H1 (cell line): Measurements from ENCODE around the gene ATAD3B. TPM values are rescaled to one million over a fixed set of nuclear protein-coding genes. Genes with fewer than 3 reads are reported as not detected.
A peak's percentile ranks its signal among the peaks of the same experiment; 100 is the strongest.

ENCODE experiments used
- CTCF ChIA-PET: fragments of 300-600 bp; sonication (Branson Sonifier 250); formaldehyde crosslinking; loops from one replicate; lab custom pipeline; 2021; ENCODE audit not compliant: partially characterized antibody; lab: Charles Lee
- POLR2A ChIA-PET: fragments of 300-600 bp; sonication (Branson Sonifier 250); formaldehyde crosslinking; loops from one replicate; lab custom pipeline; 2021; ENCODE audit warnings: inconsistent platforms; ENCODE audit not compliant: partially characterized antibody; lab: Charles Lee
- DNase-seq, 2 experiments: peaks; one replicate each; pipeline versions ENCODE4 v3.0.0 to v3.0.0-alpha.2; 2010 to 2022; ENCODE audit warnings: low spot score in 2 of 2, low read depth in 1 of 2, mixed read lengths in 1 of 2
- FAIRE-seq: peaks from 2 replicates; lab custom pipeline; 2011; peaks lifted over from hg19 to GRCh38; lab: Jason Lieb, UNC
- H2AFZ ChIP-seq: 2 replicates; pipeline ENCODE4 v1.8.1; 2012; ENCODE audit warnings: low read length, inconsistent platforms
- H2AK5ac ChIP-seq: 2 replicates; pipeline ENCODE4 v1.6.1; 2013; ENCODE audit warnings: low read depth, low read length
- H2BK120ac ChIP-seq: replicated peaks from 2 replicates; pipeline ENCODE3; 2013; ENCODE audit warnings: low read depth, low read length, inconsistent platforms
- H2BK12ac ChIP-seq: 2 replicates; pipeline ENCODE4 v1.6.1; 2013; ENCODE audit warnings: low read depth, low read length
- H2BK15ac ChIP-seq: 2 replicates; pipeline ENCODE4 v1.6.1; 2013; ENCODE audit warnings: low read length
- H2BK20ac ChIP-seq: 2 replicates; pipeline ENCODE4 v1.6.1; 2013; ENCODE audit warnings: low read length
- H2BK5ac ChIP-seq: 2 replicates; pipeline ENCODE4 v1.6.1; 2013; ENCODE audit warnings: low read depth, low read length
- H3K14ac ChIP-seq: 2 replicates; pipeline ENCODE4 v1.6.1; 2013; ENCODE audit warnings: inconsistent platforms; ENCODE audit not compliant: insufficient read length
- H3K18ac ChIP-seq: 2 replicates; pipeline ENCODE4 v1.6.1; 2013; ENCODE audit warnings: low read length; ENCODE audit errors: extremely low read depth
- H3K23ac ChIP-seq: 2 replicates; pipeline ENCODE4 v1.6.1; 2013; ENCODE audit warnings: inconsistent platforms; ENCODE audit not compliant: insufficient read length
- H3K23me2 ChIP-seq: 2 replicates; pipeline ENCODE4 v1.6.1; 2013; ENCODE audit warnings: low read depth, low read length
- H3K27ac ChIP-seq: 2 replicates; pipeline ENCODE4 v1.6.1; 2011; ENCODE audit warnings: low read depth, low read length, inconsistent platforms
- H3K27me3 ChIP-seq, 4 experiments: replicated peaks in 1 of 4; 1 replicate in 1 of 4; 2 replicates in 3 of 4; pipeline versions ENCODE4 v1.6.1 to v1.8.1; 2011 to 2013; ENCODE audit warnings: low read length in 3 of 4, mild to moderate bottlenecking in 3 of 4, inconsistent platforms in 2 of 4, mixed read lengths in 2 of 4, moderate library complexity in 1 of 4; ENCODE audit not compliant: control insufficient read depth in 3 of 4, insufficient read depth in 3 of 4; ENCODE audit errors: extremely low read depth in 1 of 4
- H3K36me3 ChIP-seq, 4 experiments: 2 replicates each; pipeline versions ENCODE4 v1.6.1 to v1.8.1; 2011 to 2013; ENCODE audit warnings: mild to moderate bottlenecking in 4 of 4, low read length in 3 of 4, moderate library complexity in 2 of 4, control low read depth in 1 of 4, inconsistent platforms in 1 of 4; ENCODE audit not compliant: insufficient read depth in 4 of 4, control insufficient read depth in 2 of 4
- H3K4ac ChIP-seq: replicated peaks from 2 replicates; pipeline ENCODE3; 2013; ENCODE audit warnings: low read length, low read depth, mixed read lengths, inconsistent platforms; ENCODE audit not compliant: insufficient read length
- H3K4me1 ChIP-seq, 4 experiments: replicated peaks in 1 of 4; 1 replicate in 1 of 4; 2 replicates in 3 of 4; pipeline versions ENCODE4 v1.6.1 to v1.8.1; 2011 to 2013; ENCODE audit warnings: low read length in 3 of 4, inconsistent platforms in 2 of 4, mixed read lengths in 1 of 4; ENCODE audit not compliant: insufficient read depth in 4 of 4, control insufficient read depth in 3 of 4
- H3K4me2 ChIP-seq, 2 experiments: 2 replicates each; pipeline versions ENCODE4 v1.6.1 to v1.8.1; 2011 to 2013; ENCODE audit warnings: low read depth in 2 of 2, low read length in 2 of 2, control low read depth in 1 of 2, inconsistent platforms in 1 of 2, mild to moderate bottlenecking in 1 of 2; ENCODE audit not compliant: insufficient read depth in 1 of 2
- H3K4me3 ChIP-seq, 4 experiments: fragments of 200-600, 300-600 bp in 1 of 4; sonication (generic), shearing (Covaris generic), sonication (Bioruptor Twin) in 1 of 4; 2 replicates each; pipeline versions ENCODE4 v1.5.1 to v1.8.1; 2011 to 2016; ENCODE audit warnings: low read length in 4 of 4, low read depth in 3 of 4, control low read depth in 2 of 4, inconsistent platforms in 2 of 4, mild to moderate bottlenecking in 2 of 4, mixed read lengths in 1 of 4, moderate library complexity in 1 of 4; ENCODE audit not compliant: insufficient read depth in 2 of 4; ENCODE audit errors: extremely low read depth in 1 of 4
- H3K56ac ChIP-seq: replicated peaks from 2 replicates; pipeline ENCODE3; 2013; ENCODE audit warnings: low read depth, mild to moderate bottlenecking, mixed read lengths, low read length, inconsistent platforms; ENCODE audit not compliant: insufficient read length
- H3K79me1 ChIP-seq: 2 replicates; pipeline ENCODE4 v1.6.1; 2013; ENCODE audit warnings: low read depth, low read length, control low read depth
- H3K79me2 ChIP-seq, 2 experiments: 2 replicates each; pipeline versions ENCODE4 v1.6.1 to v1.8.1; 2012 to 2013; ENCODE audit warnings: low read length in 2 of 2, mild to moderate bottlenecking in 2 of 2, inconsistent platforms in 1 of 2; ENCODE audit not compliant: insufficient read depth in 2 of 2, control insufficient read depth in 1 of 2
- H3K9ac ChIP-seq, 4 experiments: replicated peaks in 1 of 4; 1 replicate in 1 of 4; 2 replicates in 3 of 4; pipeline versions ENCODE4 v1.6.1 to v1.8.1; 2011 to 2013; ENCODE audit warnings: low read depth in 3 of 4, low read length in 3 of 4, control low read depth in 2 of 4, mild to moderate bottlenecking in 2 of 4, moderate library complexity in 2 of 4, inconsistent platforms in 1 of 4; ENCODE audit errors: extremely low read depth in 1 of 4
- H3K9me3 ChIP-seq, 2 experiments: 2 replicates each; pipeline versions ENCODE4 v1.6.1 to v1.8.1; 2012 to 2013; ENCODE audit warnings: mild to moderate bottlenecking in 2 of 2, moderate library complexity in 2 of 2, control low read depth in 1 of 2, inconsistent platforms in 1 of 2, low read depth in 1 of 2, low read length in 1 of 2, mixed read lengths in 1 of 2; ENCODE audit not compliant: insufficient read depth in 2 of 2
- H4K20me1 ChIP-seq, 2 experiments: replicated peaks in 1 of 2; 2 replicates each; pipeline versions ENCODE3 to v1.8.1; 2011 to 2013; ENCODE audit warnings: inconsistent platforms in 2 of 2, low read length in 2 of 2, mild to moderate bottlenecking in 1 of 2; ENCODE audit not compliant: insufficient read depth in 2 of 2, control insufficient read depth in 1 of 2
- H4K5ac ChIP-seq: 2 replicates; pipeline ENCODE4 v1.6.1; 2013; ENCODE audit warnings: low read length, low read depth, mixed read lengths, inconsistent platforms; ENCODE audit not compliant: insufficient read length
- H4K8ac ChIP-seq: 2 replicates; pipeline ENCODE4 v1.8.0; 2013; ENCODE audit warnings: mild to moderate bottlenecking, moderate library complexity, low read length, inconsistent platforms; ENCODE audit not compliant: insufficient read depth; ENCODE audit errors: extremely low read depth
- H4K91ac ChIP-seq: replicated peaks from 2 replicates; pipeline ENCODE3; 2013; ENCODE audit warnings: low read length, mixed read lengths, inconsistent platforms; ENCODE audit not compliant: insufficient read length
- EGR1 ChIP-seq: IDR thresholded peaks from 2 replicates; pipeline ENCODE4 v1.6.1; 2011; ENCODE audit warnings: low read depth, low read length, borderline replicate concordance
- HDAC2 ChIP-seq, 2 experiments: fragments of 300-600 bp in 1 of 2; sonication (generic) in 1 of 2; IDR thresholded peaks; 2 replicates each; pipeline ENCODE4 v1.6.1; 2011 to 2012; ENCODE audit warnings: low read depth in 2 of 2, low read length in 2 of 2, mild to moderate bottlenecking in 2 of 2, moderate library complexity in 2 of 2, borderline replicate concordance in 1 of 2, inconsistent platforms in 1 of 2
- KDM5A ChIP-seq: fragments of 200-600 bp; IDR thresholded peaks from 2 replicates; pipeline ENCODE4 v1.7.1; 2012; ENCODE audit warnings: mild to moderate bottlenecking, low read length, inconsistent platforms, mixed read lengths
- SIRT6 ChIP-seq: IDR thresholded peaks from one replicate; pipeline ENCODE4 v1.7.1; 2012; ENCODE audit warnings: low read length, inconsistent platforms
- SUZ12 ChIP-seq: fragments of 200-600 bp; sonication (generic); IDR thresholded peaks from 2 replicates; pipeline ENCODE4 v1.6.1; 2012; ENCODE audit warnings: mild to moderate bottlenecking, inconsistent platforms, low read length, moderate library complexity, mixed read lengths
- TBP ChIP-seq: IDR thresholded peaks from 2 replicates; pipeline ENCODE4 v1.6.1; 2011; ENCODE audit warnings: low read depth, low read length, improper control_type of control experiment
- YY1 ChIP-seq: IDR thresholded peaks from 2 replicates; pipeline ENCODE4 v1.6.1; 2011; ENCODE audit warnings: low read depth, mild to moderate bottlenecking, low read length
- WGBS, 2 experiments: shearing (Covaris generic) in 1 of 2; methylation state at CpG; one replicate each; pipeline versions ENCODE4 v1.1.6 to v1.1.7; 2013 to 2015; ENCODE audit warnings: low lambda C conversion rate in 2 of 2, mixed read lengths in 2 of 2, inconsistent platforms in 1 of 2, low coverage in 1 of 2, missing lambda C conversion rate in 1 of 2; ENCODE audit not compliant: insufficient replicate concordance in 2 of 2, insufficient coverage in 1 of 2, insufficient read length in 1 of 2; ENCODE audit errors: extremely low coverage in 1 of 2, missing lambda C conversion rate in 1 of 2; 5-methylcytosine and 5-hydroxymethylcytosine counted together
- polyA plus RNA-seq, 7 experiments: library from polyadenylated mRNA; depleted of rRNA in 3 of 7; stranded (reverse) in 5 of 7; unstranded in 2 of 7; fragments of >200 nt in 5 of 7; fragments of 200-250 nt in 2 of 7; gene quantifications; 1 replicate in 5 of 7; 2 replicates in 1 of 7; 4 replicates in 1 of 7; pipeline versions ENCODE4 v1.2.1 to v1.2.3, GENCODE V29; 2011 to 2013; ENCODE audit warnings: missing spikeins in 2 of 7, mixed read lengths in 2 of 7
- total RNA-seq: library from RNA; stranded (reverse); fragmentation: NEBNext Ultra II Directional; extraction: Animal tissue kit (Norgen Biotek cat#: 25700); gene quantifications from 2 replicates; pipeline ENCODE4 v1.2.1, GENCODE V29; 2021

The ATAD3B gene
- total and polyA plus RNA-seq, 2 of the 8 experiments (the other 6 are each of a cell fraction or from before 2014, with no cell fraction given): 31.3 to 63.0 TPM

DNA sequence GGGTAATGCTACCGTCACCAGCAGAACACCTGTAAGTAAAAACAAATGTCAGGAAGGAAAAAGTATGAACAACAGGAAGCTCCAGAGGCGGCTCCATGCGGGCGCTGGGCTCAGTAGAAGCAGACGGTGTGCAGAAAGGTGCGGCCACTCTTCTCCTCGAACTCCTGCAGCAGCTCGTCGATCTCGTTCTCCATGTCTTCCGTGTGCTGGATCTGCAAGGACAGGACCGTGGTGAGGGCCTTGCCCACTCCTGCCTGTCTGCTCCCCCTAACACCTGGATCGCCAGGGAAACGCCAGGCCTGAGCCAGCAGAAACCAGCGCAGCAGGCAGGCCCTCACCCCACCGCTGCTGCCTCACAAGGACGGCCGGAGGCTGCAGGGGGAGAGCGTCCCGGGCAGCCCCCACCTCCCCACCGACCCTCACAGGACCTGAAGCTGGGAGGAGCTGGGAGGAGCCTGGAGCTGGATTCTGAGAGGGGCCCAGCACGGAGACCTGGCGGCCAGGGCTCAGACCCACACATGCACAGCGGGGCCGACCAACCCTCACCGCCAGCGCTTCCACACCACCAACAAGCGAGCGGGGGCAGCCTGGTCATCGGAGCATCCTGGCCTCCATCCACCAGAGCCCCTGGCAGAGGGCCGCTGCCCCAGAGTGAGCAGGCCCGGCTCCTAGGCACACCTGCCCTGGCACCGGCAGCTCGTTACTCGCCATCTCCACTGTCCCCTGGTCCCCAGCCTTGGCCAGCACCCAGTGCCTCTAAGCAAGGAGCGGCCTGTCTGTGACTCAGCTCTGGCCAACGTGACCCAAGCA is 70.6 kb downstream of the ATAD3B start:
- no peaks in the 10 kb centered on the region for H3K9me3 ChIP-seq
- peaks cover 0 to 5% of the 10 kb centered on the region in 2 experiments; a peak in 1 of 4 replicates for H3K79me2 ChIP-seq
- 89% methylated on average over 33 of the region's 37 CpGs; no CpG with 5 or more reads in 1 of the 2 experiments for WGBS, 2 experiments
- no peak overlapping the region for H3K56ac ChIP-seq
- H3K36me3 ChIP-seq: peaks cover 2 to 23% (median 12%) of the 10 kb centered on the region in 4 experiments; a peak in 5 of 8 replicates
- TF ChIP-seq SIRT6: no peak
- no peak for TF ChIP-seq KDM5A
- no peak for TF ChIP-seq TBP
- no peak for TF ChIP-seq HDAC2 (IDR thresholded peaks at IDR 0.05; ENCODE audit: borderline replicate concordance in 1 of 2, low read depth in 2 of 2, low read length in 2 of 2)
- TF ChIP-seq SUZ12: no peak
- TF ChIP-seq EGR1: no peak
- no peak for TF ChIP-seq YY1
- no peak overlapping the region for H3K4ac ChIP-seq
- ChIA-PET CTCF (interaction anchor here (1.0 to 2.1 kb wide), 3 partner anchors 9 to 255 kb away, joined by 3 to 8 read pairs (median 3); no protein-coding TSS in a partner anchor), POLR2A (interaction anchor here (1.0 to 23.0 kb wide), 3 partner anchors 8 to 135 kb away, joined by 3 to 367 read pairs (median 5); partner anchors contain the start of gene MRPL20)
- H4K8ac ChIP-seq: peak overlapping the region; percentile 2; the same call in 1 of the 2 replicates
- no peak overlapping the region for H2BK5ac ChIP-seq
- no peak overlapping the region for H3K14ac ChIP-seq
- no peak overlapping the region for H3K4me2 ChIP-seq
- H3K18ac ChIP-seq: no peak overlapping the region
- H3K23me2 ChIP-seq: peaks cover 10% of the 10 kb centered on the region; the same call in 1 of the 2 replicates
- no peak overlapping the region for H2BK20ac ChIP-seq
- DNase-seq (no peak), FAIRE-seq (no peak)
- no peak overlapping the region for H4K5ac ChIP-seq
- no peak overlapping the region for H2AFZ ChIP-seq
- H3K23ac ChIP-seq: no peak overlapping the region
- H3K79me1 ChIP-seq: peaks cover 7% of the 10 kb centered on the region
- H4K20me1 ChIP-seq: peaks cover 6 to 25% of the 10 kb centered on the region in 2 experiments
- H3K4me1 ChIP-seq: peaks cover 0 to 5% (median 2%) of the 10 kb centered on the region in 4 experiments; a peak in 3 of 7 replicates
- no peak overlapping the region for H2BK120ac ChIP-seq
- no peaks in the 10 kb centered on the region for H3K27me3 ChIP-seq
- no peak overlapping the region for H2BK12ac ChIP-seq
- H3K4me3 ChIP-seq: no peak overlapping the region
- H2AK5ac ChIP-seq: no peak overlapping the region
- no peak overlapping the region for H3K9ac ChIP-seq
- H4K91ac ChIP-seq: no peak overlapping the region
- H3K27ac ChIP-seq: no peak overlapping the region
- no peak overlapping the region for H2BK15ac ChIP-seq
